ENCODE results near the gene B4GALT6.

The B4GALT6 gene

GRCh38 chr18:31723990-31724711 is 39.8 kb upstream of the B4GALT6 start:
- no peaks in the 10 kb centered on the region for H3K4me1 ChIP-seq (ENCODE audit: control insufficient read depth, low read length)
- H3K9me3 ChIP-seq (ENCODE audit: control insufficient read depth, insufficient read depth, low read length) = peaks cover under 1% of the 10 kb centered on the region; the same call in 1 of the 2 replicates
- no peaks in the 10 kb centered on the region for H3K79me2 ChIP-seq (ENCODE audit: control insufficient read depth, low read length)
- H3K4me3 ChIP-seq (ENCODE audit: low read length) = no peak overlapping the region
- peaks cover 9% of the 10 kb centered on the region for H3K27me3 ChIP-seq (ENCODE audit: control insufficient read depth, low read length)
- no peaks in the 10 kb centered on the region for H3F3A ChIP-seq (ENCODE audit: control insufficient read depth, insufficient read depth)
- no peak for TF ChIP-seq EZH2phosphoT487 (IDR thresholded peaks at IDR 0.05; ENCODE audit: borderline replicate concordance, low read length)
- TF ChIP-seq, protein P1, sequence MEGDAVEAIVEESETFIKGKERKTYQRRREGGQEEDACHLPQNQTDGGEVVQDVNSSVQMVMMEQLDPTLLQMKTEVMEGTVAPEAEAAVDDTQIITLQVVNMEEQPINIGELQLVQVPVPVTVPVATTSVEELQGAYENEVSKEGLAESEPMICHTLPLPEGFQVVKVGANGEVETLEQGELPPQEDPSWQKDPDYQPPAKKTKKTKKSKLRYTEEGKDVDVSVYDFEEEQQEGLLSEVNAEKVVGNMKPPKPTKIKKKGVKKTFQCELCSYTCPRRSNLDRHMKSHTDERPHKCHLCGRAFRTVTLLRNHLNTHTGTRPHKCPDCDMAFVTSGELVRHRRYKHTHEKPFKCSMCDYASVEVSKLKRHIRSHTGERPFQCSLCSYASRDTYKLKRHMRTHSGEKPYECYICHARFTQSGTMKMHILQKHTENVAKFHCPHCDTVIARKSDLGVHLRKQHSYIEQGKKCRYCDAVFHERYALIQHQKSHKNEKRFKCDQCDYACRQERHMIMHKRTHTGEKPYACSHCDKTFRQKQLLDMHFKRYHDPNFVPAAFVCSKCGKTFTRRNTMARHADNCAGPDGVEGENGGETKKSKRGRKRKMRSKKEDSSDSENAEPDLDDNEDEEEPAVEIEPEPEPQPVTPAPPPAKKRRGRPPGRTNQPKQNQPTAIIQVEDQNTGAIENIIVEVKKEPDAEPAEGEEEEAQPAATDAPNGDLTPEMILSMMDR (IDR thresholded peaks at IDR 0.05; ENCODE audit: low read depth, low read length, poor library complexity, severe bottlenecking) = no peak
- no peak overlapping the region for H3K27ac ChIP-seq (ENCODE audit: low read depth, low read length)
- no peaks in the 10 kb centered on the region for H4K20me1 ChIP-seq (ENCODE audit: control insufficient read depth, insufficient read depth, low read depth, low read length)
- no peaks in the 10 kb centered on the region for H3K36me3 ChIP-seq (ENCODE audit: control insufficient read depth, low read length)
- H3K4me2 ChIP-seq (ENCODE audit: low read length) = no peak overlapping the region
- no peaks in the 10 kb centered on the region for H3K9me2 ChIP-seq (replicated peaks; ENCODE audit: control insufficient read depth, low read length)

- Histone ChIP-seq H3K36me3 (ENCODE audit: control insufficient read depth, low read length) (no peaks in the 10 kb centered on the region), H4K20me1 (ENCODE audit: control insufficient read depth, insufficient read depth, low read depth, low read length) (no peaks in the 10 kb centered on the region), H3K4me3 (ENCODE audit: low read length) (no peak overlapping the region), H3K4me1 (ENCODE audit: control insufficient read depth, low read length) (no peaks in the 10 kb centered on the region), H3K4me2 (ENCODE audit: low read length) (no peak overlapping the region), H3F3A (ENCODE audit: control insufficient read depth, insufficient read depth) (no peaks in the 10 kb centered on the region), H3K27ac (ENCODE audit: low read depth, low read length) (no peak overlapping the region), H3K9me2 (replicated peaks; ENCODE audit: control insufficient read depth, low read length) (no peaks in the 10 kb centered on the region), H3K9me3 (ENCODE audit: control insufficient read depth, insufficient read depth, low read length) (peaks cover 4% of the 10 kb centered on the region; the same call in 1 of the 2 replicates), H3K79me2 (ENCODE audit: control insufficient read depth, low read length) (no peaks in the 10 kb centered on the region), H3K27me3 (ENCODE audit: control insufficient read depth, low read length) (peaks cover 9% of the 10 kb centered on the region)
- TF ChIP-seq, protein P1 (IDR thresholded peaks at IDR 0.05; ENCODE audit: low read depth, low read length, poor library complexity, severe bottlenecking) = no peak
- TF ChIP-seq EZH2phosphoT487 (IDR thresholded peaks at IDR 0.05; ENCODE audit: borderline replicate concordance, low read length) = no peak
Observed at GRCh38 chr18:31723639-31723989, 39.2 kb upstream of the B4GALT6 start.

DNA sequence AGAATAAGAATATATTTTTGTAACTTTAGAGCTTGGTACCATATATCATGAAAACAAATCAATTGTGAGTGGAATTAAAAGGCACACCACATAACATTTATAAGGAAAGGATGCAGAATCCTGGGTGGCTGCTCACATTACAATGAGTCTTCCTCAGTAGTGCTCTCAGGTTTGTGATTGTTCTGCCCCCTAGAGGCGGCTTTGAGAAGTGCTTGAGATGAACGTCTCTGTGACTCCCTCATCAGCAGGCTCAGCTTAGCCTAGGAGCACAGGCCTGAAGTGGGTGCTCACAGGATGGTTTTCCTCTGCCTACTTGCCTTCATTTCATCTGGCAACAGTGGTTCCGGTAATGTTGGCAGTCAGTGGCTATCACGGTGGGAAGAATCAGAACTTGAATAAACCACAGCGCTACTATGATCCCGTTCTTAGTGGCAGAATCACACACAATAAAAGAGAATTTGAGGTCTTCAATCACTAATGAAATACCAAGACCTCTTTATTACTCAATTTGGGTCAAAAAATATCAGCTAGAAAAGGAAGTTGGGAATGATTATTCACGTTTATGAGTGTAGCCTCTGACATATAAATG is 38.1 kb upstream of the B4GALT6 start:
- Histone ChIP-seq H3F3A (ENCODE audit: control insufficient read depth, insufficient read depth) (no peaks in the 10 kb centered on the region), H3K4me2 (ENCODE audit: low read length) (no peak overlapping the region), H3K4me1 (ENCODE audit: control insufficient read depth, low read length) (no peaks in the 10 kb centered on the region), H3K4me3 (ENCODE audit: low read length) (no peak overlapping the region), H3K79me2 (ENCODE audit: control insufficient read depth, low read length) (no peaks in the 10 kb centered on the region), H4K20me1 (ENCODE audit: control insufficient read depth, insufficient read depth, low read depth, low read length) (no peaks in the 10 kb centered on the region), H3K27ac (ENCODE audit: low read depth, low read length) (no peak overlapping the region), H3K9me3 (ENCODE audit: control insufficient read depth, insufficient read depth, low read length) (peaks cover 4% of the 10 kb centered on the region; the same call in 1 of the 2 replicates), H3K27me3 (ENCODE audit: control insufficient read depth, low read length) (peaks cover 9% of the 10 kb centered on the region), H3K36me3 (ENCODE audit: control insufficient read depth, low read length) (no peaks in the 10 kb centered on the region), H3K9me2 (replicated peaks; ENCODE audit: control insufficient read depth, low read length) (no peaks in the 10 kb centered on the region)
- TF ChIP-seq, protein P1 (IDR thresholded peaks at IDR 0.05; ENCODE audit: low read depth, low read length, poor library complexity, severe bottlenecking) = peak; percentile 83
- TF ChIP-seq EZH2phosphoT487 (IDR thresholded peaks at IDR 0.05; ENCODE audit: borderline replicate concordance, low read length) = no peak
